ENCODE results near the gene APC.

APC gene

DNA sequence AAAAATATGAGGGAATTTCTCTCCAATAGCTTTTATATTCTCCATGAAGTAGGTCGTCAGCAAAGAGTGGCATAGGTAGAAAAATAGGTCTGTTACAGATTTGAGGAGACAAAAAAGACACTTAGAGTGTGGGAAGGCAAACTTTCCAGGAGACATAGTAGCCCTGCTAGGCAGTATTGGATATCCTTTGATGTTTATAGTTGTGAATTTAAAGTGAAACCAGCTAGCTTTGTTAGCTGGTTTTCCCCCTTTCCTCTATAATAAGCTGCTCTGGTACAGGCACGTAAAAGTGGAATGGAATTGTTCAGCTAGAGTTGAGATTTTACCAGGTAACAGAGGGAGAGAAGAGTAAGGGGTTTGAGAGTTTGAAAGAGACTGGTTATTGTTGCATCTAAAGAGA lies 17.1 kb upstream of the APC start:
- no peaks in the 10 kb centered on the region for H3K27me3 ChIP-seq (ENCODE audit: insufficient read depth, poor library complexity, severe bottlenecking)
- no peak for ATAC-seq (ENCODE audit: low read depth)
- H3K27ac ChIP-seq (ENCODE audit: poor library complexity, severe bottlenecking) = no peak overlapping the region

DNA sequence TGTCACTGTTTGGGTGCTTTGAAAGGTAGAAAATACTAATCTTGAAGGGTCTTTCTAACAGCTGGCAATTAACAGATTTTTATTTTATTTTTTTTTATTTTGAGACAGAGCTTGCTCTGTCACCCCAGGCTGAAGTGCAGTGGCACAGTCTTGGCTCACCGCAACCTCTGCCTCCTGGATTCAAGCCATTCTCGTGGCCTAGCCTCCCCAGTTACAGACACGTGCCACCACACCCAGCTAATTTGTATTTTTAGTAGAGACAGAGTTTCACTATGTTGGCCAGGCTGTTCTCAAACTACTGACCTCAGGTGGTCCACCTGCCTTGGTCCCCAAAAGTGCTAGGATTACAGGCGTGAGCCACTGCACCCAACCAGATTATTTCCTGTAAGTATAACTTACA lies 12.8 kb upstream of the APC start:
- no peak for DNase-seq (ENCODE audit: low spot score)
- no peak for ATAC-seq (ENCODE audit: low read depth)
- TF ChIP-seq CTCF (IDR thresholded peaks at IDR 0.05; ENCODE audit: poor library complexity, severe bottlenecking) = no peak
- H3K4me3 ChIP-seq (ENCODE audit: severe bottlenecking) = no peak overlapping the region
- no peaks in the 10 kb centered on the region for H3K36me3 ChIP-seq (ENCODE audit: low read depth)
- H3K9me3 ChIP-seq (ENCODE audit: severe bottlenecking) = no peaks in the 10 kb centered on the region
- no peak overlapping the region for H3K27ac ChIP-seq (ENCODE audit: poor library complexity, severe bottlenecking)
- H3K27me3 ChIP-seq (ENCODE audit: insufficient read depth, poor library complexity, severe bottlenecking) = no peaks in the 10 kb centered on the region
- H3K4me1 ChIP-seq (ENCODE audit: insufficient read depth, poor library complexity, severe bottlenecking) = no peaks in the 10 kb centered on the region

More for the DNA sequence above, 17.1 kb upstream of the APC start:
- Histone ChIP-seq H3K4me3 (ENCODE audit: severe bottlenecking) (no peak overlapping the region), H3K9me3 (ENCODE audit: severe bottlenecking) (no peaks in the 10 kb centered on the region), H3K36me3 (ENCODE audit: low read depth) (no peaks in the 10 kb centered on the region), H3K4me1 (ENCODE audit: insufficient read depth, poor library complexity, severe bottlenecking) (no peaks in the 10 kb centered on the region)
- no peak for DNase-seq (ENCODE audit: low spot score)
- no peak for TF ChIP-seq CTCF (IDR thresholded peaks at IDR 0.05; ENCODE audit: poor library complexity, severe bottlenecking)

DNA sequence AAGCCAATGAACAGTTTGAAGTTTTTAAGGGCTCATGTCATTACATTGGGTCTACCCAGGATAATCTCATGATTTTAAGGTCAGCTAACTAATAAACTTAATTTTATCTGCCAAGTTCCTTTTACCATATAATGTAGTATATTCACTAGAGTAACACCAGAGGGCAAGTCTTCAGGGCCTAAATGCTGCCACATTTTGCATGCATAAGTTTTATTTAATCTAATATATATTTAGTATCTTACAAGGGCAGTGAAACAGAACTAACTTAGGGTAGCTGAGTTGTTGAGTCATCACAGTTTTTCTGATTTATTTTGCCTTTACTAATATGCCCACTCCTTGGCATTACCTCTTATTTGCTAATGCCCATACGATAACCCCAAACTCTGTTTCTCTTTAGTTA lies 8.1 kb upstream of the APC start:
- no peak for TF ChIP-seq CTCF (IDR thresholded peaks at IDR 0.05; ENCODE audit: poor library complexity, severe bottlenecking)
- DNase-seq (ENCODE audit: low spot score) (no peak), ATAC-seq (ENCODE audit: low read depth) (no peak)
- H3K4me3 ChIP-seq (ENCODE audit: severe bottlenecking) = no peak overlapping the region
- no peaks in the 10 kb centered on the region for H3K27me3 ChIP-seq (ENCODE audit: insufficient read depth, poor library complexity, severe bottlenecking)
- H3K27ac ChIP-seq (ENCODE audit: poor library complexity, severe bottlenecking) = no peak overlapping the region
- H3K9me3 ChIP-seq (ENCODE audit: severe bottlenecking) = no peaks in the 10 kb centered on the region
- H3K36me3 ChIP-seq (ENCODE audit: low read depth) = no peaks in the 10 kb centered on the region
- no peaks in the 10 kb centered on the region for H3K4me1 ChIP-seq (ENCODE audit: insufficient read depth, poor library complexity, severe bottlenecking)

DNA sequence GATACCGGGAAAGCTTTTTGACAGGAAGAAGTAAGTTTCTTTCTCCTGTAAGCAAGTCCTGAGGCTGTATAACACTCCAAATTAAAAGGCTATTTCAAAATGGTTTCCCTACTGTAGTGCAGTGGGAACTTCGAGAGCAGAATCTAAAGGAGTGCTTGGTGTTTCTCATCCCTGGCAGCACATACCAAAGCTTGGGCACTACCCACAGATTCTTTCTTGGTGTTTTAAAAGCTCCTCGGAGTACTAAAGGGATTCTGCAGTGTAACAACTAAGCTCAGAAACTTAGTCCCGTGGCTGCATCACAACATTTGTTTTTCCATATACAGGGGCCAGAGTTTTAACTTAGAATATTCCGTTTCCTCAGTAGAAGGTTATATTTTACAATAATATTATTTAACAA lies 5.6 kb upstream of the APC start:
- Histone ChIP-seq H3K36me3 (ENCODE audit: low read depth) (no peaks in the 10 kb centered on the region), H3K27me3 (ENCODE audit: insufficient read depth, poor library complexity, severe bottlenecking) (no peaks in the 10 kb centered on the region), H3K4me1 (ENCODE audit: insufficient read depth, poor library complexity, severe bottlenecking) (peaks cover 18% of the 10 kb centered on the region), H3K4me3 (ENCODE audit: severe bottlenecking) (no peak overlapping the region), H3K27ac (ENCODE audit: poor library complexity, severe bottlenecking) (no peak overlapping the region), H3K9me3 (ENCODE audit: severe bottlenecking) (no peaks in the 10 kb centered on the region)
- DNase-seq (ENCODE audit: low spot score) (no peak), ATAC-seq (ENCODE audit: low read depth) (no peak)
- TF ChIP-seq CTCF (IDR thresholded peaks at IDR 0.05; ENCODE audit: poor library complexity, severe bottlenecking) = no peak

DNA sequence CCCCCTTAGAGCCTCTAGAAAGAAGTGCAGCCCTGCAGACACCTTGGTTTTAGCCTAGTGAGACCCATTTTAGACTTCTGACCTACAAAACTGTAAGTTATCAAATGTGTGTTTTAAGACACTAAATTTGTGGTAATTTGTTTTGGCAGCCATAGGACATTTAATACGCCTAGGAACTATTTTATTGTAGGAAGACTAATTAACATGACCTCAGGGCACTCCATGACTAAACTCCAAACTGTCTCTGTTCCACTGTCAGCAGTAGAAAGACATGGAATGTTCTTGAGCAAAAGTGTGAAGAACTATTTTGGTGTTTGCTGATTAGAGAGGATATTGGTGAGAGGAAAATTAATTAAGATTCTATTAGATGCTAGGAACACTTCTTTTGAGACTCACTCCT lies 4.1 kb upstream of the APC start:
- no peak for TF ChIP-seq CTCF (IDR thresholded peaks at IDR 0.05; ENCODE audit: poor library complexity, severe bottlenecking)
- Histone ChIP-seq H3K27me3 (ENCODE audit: insufficient read depth, poor library complexity, severe bottlenecking) (no peaks in the 10 kb centered on the region), H3K36me3 (ENCODE audit: low read depth) (no peaks in the 10 kb centered on the region), H3K4me3 (ENCODE audit: severe bottlenecking) (no peak overlapping the region), H3K27ac (ENCODE audit: poor library complexity, severe bottlenecking) (no peak overlapping the region), H3K9me3 (ENCODE audit: severe bottlenecking) (no peaks in the 10 kb centered on the region), H3K4me1 (ENCODE audit: insufficient read depth, poor library complexity, severe bottlenecking) (peaks cover 20% of the 10 kb centered on the region)
- DNase-seq (ENCODE audit: low spot score) (no peak), ATAC-seq (ENCODE audit: low read depth) (no peak)
